Left renal pelvis (tissue), 4 donors: ENCODE results near the gene NT5M. TPM values are rescaled to one million over a fixed set of nuclear protein-coding genes. Genes with fewer than 3 reads are reported as not detected.

Experiments used
- DNase-seq, 4 donors: peaks; one replicate each; pipeline ENCODE4 v3.0.0-alpha.2; 2013; ENCODE audit warnings: low read depth in 4 of 4, low spot score in 3 of 4
- polyA plus RNA-seq, 4 donors: library from polyadenylated mRNA; unstranded; fragments of 120-200 nt; gene quantifications; one replicate each; pipeline ENCODE4 v1.2.1, GENCODE V29; 2013; ENCODE audit not compliant: insufficient read length in 4 of 4

Gene NT5M
- polyA plus RNA-seq, 4 donors = 3.7 to 6.0 (median 4.9) TPM

DNA sequence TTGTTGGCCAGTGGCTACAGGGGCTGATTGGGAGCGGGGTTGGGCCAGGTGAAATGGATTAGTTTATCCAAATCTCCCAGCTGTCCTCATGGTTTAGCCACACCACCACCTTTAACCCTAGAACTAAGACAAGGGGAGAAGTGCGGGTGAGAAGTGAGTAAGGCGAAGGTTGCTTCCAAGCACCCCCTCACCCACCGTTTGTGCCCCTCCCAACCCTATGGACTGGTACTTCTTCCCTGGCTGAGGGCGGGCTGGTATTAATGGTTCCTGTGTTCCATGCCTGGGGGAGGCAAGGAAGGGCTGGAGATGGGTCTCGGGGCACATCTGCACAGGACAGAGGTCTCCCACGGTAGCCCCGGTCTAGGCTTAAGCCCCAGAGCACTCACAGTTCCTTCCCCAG lies 25.1 kb downstream of the NT5M start:
- DNase-seq = no peak

DNA sequence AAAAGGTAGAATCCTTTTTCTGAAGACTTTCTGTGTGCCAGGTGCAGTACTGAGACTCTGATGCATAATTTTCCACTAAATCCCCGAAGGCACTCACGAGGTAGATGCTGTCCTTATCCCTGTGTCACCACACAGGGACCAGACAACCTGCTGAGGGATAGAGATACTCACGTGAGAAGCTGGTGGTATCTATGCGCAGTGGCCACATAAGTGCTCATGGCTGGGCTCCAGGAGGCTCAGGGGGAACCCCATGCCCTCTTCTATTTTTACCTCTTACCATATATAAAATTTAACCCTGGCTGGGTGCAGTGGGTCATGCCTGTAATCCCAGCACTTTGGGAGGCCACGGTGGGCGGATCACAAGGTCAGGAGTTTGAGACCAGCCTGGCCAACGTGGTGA lies 38.3 kb downstream of the NT5M start:
- DNase-seq = no peak

DNA sequence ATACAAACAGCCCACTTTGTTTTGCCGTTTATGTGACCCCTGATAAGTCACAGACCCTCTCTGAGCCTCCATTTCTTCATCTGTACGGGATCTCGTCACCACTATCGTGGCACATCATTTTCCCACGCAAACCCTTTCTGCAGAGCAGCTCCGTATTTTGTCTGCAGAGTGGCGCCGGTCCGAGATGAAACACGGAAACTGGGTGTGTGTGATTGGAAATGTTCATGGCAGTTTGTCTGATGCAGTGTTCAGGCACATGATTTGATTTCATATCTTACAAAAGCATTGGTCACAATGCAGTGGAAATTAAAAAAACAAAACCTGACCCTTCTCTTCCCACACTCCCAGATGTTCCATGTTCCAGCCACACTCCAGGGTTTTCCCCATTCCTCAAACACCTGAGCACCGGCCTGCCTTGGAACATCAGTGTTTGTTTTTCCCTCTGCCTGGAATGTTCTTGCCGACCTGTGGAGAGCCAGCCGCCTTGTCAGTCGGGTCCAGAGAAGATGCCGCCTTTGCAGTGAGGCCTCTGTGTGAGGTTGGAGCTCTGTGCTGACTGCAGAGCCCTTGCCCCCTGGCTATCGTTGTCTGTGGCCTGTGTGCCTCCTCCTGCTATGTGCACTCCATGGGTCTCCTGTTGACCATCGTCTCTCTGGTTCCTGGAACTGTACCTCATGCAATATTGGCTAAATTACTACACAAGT lies 39.2 kb downstream of the NT5M start:
- no peak for DNase-seq

DNA sequence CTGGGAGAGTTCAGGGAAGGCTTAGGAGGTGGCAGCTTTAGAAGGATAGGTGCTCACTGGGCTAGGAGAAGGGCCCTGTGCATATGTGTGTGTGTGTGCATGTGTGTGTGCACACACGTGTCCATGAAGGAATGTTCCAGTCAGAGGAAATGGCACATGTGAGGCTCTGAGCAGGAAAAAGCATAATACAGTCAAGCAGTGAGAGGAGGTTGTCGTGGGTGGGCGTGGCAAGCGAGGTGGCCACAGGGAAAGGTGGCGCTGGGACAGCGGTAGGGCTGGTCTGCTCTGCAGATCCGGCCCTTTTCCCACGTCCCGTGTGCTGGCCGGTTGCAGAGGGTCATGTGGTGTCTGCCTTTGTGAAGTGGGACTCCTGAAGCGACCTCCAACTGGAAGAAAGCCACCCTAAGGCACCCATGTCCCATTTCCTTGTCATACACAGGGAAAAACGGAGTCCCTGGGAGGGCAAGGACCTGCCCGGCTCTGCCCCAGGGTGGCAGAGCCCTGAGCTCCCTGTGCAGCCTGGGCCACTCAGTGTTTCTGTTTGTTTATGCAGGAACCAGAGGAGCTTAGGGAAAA lies 40.1 kb downstream of the NT5M start:
- DNase-seq = no peak

DNA sequence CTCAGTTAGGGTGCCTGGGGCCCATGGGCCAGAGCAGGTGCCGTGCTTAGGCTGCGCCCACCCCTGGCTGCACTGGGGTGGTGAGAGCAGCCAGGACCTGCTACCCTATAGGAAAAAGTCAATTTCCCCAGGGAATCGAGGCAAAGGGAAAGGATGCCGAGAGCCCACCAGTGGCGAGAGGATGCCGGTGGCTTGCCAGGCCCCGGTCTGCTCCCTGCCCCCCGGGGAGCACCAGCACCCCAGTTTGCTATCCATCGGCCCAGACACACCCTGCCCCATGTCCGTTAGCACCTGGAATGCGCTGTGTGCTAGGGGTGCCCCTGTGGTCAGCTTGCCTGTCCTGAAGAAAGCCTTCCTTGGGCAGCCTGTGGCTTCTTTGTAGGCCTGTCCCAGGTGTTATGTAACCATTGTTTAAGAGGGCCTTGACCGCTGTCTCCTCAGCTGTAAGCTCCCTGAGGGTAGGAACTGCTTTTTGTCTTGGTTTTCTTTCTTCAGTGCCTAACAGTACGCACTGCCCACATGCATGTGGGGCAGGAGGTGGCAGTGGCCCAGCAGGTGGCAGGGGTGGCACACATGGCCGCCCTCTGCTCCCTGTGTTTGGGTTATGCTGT lies 40.8 kb downstream of the NT5M start:
- no peak for DNase-seq

DNA sequence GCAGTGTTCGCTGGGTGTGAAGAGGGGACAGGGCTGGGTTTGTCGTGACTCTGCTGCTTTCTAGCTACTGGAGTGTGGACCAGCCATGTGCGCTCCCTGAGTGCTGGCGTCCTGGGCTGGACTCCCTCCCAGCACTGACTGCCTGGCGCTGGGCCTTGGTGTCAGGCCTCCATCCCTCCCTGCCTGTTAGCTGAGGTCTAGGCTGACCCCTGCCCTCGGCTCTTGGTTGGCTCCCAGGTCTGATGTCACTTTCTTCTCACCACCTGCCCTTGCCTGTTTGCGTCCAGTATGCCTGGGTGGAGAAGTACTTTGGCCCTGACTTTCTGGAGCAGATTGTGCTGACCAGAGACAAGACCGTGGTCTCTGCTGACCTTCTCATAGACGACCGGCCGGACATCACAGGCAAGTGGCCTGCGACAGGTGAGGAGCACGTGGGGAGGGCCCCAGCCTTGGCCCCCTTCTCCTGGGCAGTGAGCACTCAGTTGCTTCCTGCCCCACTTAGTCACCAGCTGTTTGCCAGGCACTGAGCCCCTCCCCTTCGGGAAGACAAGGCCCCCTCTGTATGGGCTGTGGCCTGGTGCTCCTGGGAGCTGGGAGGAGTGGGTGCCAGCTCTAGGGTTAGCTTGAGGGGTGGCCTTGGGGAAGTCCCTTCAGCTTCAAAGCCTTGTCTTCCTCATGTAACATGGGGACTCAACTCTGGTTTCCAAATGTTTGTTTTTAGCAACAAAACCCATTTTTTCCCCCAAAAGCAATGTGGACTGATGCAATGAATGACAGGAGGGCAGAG lies 41.5 kb downstream of the NT5M start:
- DNase-seq = no peak

DNA sequence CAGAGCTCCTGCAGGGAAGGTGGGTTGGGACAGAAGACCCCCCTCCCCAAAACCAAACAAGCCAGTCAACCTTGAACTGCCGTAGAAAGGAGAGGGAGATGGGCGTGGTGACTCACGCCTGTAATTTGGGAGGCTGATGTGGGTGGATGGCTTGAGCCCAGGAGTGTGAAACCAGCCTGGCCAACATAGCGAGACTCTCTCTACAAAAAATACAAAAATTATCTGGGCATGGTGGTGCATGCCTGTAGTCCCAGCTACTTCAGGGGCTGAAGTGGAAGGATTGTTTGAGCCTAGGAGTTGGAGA lies 42.1 kb downstream of the NT5M start:
- no peak for DNase-seq

DNA sequence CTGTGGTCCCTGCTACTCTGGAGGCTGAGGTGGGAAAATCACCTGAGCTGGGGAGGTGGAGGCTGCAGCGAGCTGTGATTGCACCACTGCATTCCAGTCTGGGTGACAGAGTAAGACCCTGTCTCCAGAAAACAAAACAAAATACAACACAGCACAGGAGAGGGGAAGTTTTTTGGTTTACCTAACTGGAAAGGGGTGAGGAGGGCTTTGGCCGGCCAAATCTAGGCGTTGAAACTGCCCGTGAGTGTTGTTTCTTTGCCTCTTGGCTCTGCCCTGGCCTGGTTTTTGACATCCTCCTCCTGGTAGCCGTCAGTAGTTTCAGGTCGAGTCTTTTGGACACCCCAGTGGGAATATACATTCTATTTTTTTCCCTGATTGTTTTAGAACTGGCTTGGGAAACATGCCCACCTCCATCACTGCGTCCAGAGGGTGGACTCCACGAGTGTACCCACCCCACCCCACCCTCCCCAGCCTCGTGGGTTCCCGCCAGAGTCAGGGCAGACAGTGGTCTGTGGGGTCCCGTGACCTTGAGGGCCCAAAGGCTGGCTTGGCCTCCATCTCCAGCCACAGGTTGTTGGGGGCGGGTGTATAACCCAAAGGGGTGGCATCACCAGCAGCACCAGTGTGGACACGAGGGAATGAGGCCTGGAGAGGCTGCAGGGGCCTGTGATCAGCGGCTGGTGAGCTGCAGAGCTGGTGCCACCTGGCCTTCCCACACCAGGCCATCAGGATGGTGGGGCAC lies 42.7 kb downstream of the NT5M start:
- DNase-seq = no peak

DNA sequence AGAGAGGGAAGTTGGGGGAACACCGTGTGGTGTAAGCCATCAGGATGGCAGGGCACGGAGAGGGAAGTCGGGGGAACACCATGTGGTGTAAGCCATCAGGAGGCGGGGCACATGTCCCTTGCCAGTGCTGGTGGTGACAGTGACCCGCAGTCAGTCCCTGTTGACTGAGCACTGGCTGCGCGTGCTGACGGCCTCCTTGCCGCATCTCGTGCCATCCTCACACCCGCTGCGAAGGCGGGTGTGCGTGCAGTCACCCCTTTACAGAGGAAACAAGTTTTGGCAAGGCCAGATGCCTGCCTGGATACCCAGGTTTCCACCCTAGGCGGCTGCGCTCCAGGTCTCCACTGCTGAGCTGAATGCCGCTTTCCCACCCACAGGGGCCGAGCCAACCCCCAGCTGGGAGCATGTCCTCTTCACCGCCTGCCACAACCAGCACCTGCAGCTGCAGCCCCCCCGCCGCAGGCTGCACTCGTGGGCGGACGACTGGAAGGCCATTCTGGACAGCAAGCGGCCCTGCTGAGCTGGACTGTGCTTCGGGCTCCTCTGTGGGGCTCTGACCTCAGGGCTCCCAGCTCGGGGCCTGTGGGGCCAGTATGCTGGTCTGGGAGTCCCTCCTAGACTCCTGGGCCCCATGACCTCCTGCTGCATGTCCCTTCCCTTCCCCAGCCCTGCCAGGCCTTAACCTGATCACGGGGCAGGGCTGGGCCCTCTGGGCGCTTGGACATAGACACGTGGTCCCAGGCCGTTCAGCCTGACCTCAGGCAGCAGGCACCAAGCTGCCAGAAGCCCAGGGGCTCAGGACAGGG lies 43.5 kb downstream of the NT5M start:
- no peak for DNase-seq

DNA sequence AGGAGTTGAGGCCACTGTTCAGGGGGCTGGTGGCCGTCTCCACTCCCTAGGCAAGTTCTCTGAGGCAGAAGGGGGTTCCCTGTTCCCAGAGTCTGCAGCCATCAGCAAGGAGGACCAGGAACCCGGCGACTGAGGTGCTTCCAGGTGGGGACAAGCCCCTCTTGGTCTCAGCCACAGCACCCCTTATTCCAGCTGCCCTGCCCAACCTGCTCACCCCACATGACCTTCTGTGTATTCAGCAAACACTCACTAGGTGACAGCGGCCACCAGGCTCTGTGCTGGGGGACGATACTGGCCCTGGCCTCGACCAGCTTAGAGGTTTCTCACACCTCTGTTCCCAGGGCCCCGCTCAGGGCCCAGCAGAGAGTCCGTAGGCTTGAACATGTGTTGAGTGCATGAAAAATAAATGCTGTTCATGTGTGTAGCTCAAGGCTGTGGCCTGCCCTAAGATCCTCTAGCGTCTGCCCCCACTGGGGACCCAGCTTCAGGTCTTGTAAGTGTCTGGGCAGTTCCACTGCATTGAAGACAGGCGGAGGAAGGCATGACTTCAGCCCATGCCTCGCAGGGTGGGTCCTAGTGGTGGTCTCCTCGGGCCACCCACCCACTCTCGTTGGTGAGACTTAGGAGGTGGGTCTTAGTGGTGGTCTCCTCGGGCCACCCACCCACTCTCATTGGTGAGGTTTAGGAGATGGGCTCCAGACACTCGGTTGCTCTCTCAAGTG lies 44.2 kb downstream of the NT5M start:
- DNase-seq = no peak

DNA sequence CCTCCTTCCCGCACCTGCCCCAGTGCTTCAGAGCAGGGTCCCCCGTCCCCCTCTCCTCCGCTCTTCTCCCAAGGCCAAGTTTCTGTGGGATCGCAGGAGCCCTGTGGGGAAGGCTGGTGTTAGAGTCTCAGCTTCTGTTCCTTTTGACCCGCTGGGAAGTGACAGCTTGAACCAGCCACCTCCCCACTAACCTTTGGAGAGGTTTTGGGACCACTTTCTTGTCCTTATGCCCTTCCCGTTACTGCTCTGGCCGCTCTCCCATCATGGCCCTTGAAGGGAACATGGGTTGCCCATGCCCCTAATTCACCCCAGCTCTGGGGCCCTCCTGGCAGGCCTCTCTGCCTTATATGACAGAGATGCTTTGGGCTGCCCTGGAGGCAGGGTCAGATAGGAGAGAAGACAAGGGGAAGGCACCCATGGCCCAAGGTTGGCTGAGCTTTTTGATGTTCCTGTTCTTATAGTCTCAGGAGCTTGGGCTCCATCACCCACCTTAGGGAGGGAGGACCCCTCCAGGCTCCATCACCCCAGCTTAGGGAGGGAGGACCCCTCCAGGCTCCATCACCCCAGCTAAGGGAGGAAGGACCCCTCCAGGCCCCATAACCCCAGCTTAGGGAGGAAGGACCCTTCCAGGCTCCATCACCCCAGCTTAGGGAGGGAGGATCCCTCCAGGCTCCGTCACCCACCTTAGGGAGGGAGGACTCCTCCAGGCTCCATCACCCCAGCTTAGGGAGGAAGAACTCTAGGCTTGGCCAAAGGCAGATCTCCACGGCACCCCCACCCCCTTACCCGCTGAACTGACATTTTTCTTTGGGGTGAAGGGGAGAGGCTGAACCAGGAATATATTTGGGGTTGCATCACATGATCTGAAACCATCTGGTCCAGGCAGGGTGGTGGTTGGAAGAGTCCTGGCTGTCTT lies 45.0 kb downstream of the NT5M start:
- DNase-seq = no peak

DNA sequence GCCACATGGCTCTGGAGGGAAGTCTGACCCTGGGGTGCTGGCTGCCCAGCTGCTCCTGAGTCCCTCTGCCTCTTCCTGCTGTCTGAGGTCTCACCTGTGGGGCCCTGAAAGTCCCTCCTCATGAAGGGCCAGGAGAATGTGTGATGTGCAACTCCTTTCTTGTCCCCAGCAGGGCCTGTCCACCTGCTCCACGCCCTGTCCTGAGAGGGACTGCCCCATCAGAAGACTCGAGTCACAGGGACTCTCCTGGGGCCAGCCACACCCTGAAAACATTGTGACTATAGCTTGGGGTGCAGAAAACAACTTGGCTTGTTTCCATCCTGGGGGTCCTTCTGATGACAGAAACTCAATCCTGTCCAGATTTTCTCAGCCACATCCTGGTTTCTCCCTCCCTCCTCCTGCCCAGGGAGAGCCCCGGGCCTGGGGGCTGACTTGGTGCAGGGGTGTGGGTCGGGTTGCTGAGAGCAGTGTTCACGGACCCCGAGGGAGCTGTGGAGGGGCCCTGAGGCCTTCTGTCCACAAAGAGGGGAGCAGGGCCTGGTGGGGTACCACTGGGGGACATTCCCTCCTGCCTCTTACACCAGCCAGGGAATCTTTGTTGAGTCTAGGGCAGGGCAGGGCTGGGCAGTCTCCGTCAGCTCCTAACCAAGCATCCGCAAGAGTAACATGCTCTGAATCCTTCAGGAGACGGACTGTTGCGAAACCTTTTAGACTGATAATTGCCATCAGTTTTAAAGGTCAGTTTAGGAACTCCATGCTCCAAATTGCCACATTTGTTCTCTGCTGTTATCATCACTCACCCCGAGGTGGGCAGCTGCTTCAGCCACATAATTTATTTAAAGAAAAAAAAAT lies 45.9 kb downstream of the NT5M start:
- DNase-seq = no peak

DNA sequence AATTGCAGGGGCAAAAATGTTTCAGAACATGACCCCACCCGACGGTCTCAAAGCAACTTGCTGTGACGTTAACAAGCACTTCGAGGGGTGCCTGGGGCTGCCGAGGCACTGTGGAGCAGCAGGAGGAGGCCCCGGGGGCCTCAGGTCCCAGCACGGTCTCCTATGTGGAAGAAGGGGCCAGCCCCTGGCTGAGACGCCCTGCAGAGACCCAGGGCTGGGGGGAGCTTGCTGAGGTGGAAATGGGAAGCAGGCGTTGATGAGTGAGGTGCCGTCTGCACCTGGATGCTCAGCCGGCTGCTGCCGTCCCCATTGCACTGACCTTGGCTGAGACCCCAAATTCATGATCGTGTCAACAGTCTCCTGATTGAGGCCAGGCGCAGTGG lies 46.5 kb downstream of the NT5M start:
- DNase-seq = no peak

DNA sequence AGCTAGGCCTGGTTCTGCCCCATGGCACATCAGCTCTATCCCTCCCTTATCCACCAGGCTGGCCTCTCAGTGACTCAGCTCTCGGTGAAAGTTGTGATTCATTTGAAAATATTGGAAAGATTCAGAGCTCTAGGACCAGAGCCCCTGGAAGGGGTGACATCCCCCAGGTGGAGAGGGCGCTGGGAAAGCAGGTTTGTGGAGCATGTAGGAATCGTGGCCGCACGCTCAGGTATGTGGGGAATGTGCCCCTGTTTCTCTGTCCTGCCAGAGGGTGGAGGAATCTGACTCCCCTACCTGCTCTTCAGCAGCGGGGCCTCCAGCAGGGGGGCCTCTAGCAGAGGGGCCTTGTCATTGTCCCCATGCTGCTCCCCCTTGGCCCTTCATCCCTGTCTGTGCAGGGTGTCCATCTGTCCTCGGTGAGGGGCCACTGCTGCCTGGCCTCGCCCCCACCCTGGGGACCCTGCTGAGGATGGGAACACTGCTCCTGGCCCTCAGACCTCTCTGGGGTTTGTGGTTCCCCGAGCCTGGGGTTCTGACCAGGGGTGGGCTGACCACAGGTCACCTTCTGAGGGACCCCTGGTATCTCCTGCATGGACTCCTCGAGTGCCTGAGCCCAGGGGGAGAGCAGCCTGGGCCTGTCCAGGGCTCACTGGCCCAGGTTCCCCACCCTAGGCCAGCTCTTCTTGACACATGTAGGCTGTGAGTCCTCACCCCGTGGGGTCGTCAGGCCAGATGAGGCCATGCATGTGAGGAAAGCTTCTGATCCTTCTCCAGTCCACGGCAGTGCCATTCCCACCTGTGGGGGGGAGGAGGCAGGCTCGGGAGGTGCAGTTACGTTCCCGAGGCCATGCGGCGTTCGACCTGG lies 47.5 kb downstream of the NT5M start:
- no peak for DNase-seq

DNA sequence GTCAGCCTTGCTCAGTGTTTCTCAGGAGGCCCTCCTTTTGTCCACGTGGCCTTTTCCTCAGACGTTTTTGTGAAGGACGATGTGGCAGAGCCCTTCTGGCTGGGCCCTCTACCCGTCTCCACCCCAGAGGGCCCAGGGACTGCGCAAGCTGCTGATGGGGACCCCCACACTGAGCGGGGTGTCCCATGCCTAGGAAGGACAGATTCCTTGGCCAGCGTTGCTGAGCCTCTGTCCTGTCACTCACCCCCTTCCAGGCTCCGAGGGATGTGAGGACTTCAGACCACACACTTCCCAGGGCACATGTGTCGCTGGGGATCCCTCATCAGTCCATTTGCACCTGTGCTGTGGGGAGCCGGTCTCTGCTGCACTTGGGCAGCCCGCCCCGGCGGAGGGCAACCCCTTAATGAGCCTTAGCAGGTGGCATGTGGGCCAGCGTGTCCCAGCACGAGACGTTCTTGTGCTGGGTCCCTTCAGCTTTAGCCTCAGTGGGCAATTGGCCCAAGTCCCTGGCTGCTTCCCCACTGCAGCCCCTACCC lies 48.3 kb downstream of the NT5M start:
- DNase-seq = no peak
